Coronary artery (tissue), 2 donors: ENCODE data around the gene PSMD13.
A peak's percentile ranks its signal among the peaks of the same experiment; 100 is the strongest.
"Not testable (repeated sequence)": the region's sequence is repeated elsewhere in the genome, so short reads cannot be mapped to it uniquely, and the experiment has no call there.

Experiments
- DNase-seq: peaks from one replicate; pipeline ENCODE4 v3.0.0-alpha.2; 2017; ENCODE audit warnings: low spot score
- H3K27ac ChIP-seq, 2 donors: fragments of 200-600 bp; sonication (generic); one replicate each; pipeline ENCODE4 v1.5.1; 2016 to 2019
- H3K4me3 ChIP-seq: fragments of 200-600 bp; sonication (generic); 2 replicates; pipeline ENCODE4 v1.5.1; 2016; ENCODE audit warnings: mild to moderate bottlenecking, moderate library complexity
- CTCF ChIP-seq: fragments of 200-600 bp; sonication (generic); IDR thresholded peaks from one replicate; pipeline ENCODE4 v1.5.1; 2019; ENCODE audit warnings: antibody characterized with exemption

The PSMD13 gene

GRCh38 chr11:232783-233565 lies 3.8 kb upstream of the PSMD13 start:
- no peak for TF ChIP-seq CTCF
- DNase-seq: no peak
- no peak overlapping the region for H3K4me3 ChIP-seq
- H3K27ac ChIP-seq: no peak overlapping the region

GRCh38 chr11:235180-235579 lies 1.6 kb upstream of the PSMD13 start:
- Histone ChIP-seq H3K27ac (no peak overlapping the region), H3K4me3 (peak overlapping the region; percentile 89)
- no peak for DNase-seq
- TF ChIP-seq CTCF: no peak

- peak overlapping the region; percentile 86 to 94 for H3K27ac ChIP-seq
- TF ChIP-seq CTCF: no peak
- peak overlapping the region; percentile 89 for H3K4me3 ChIP-seq
- DNase-seq: no peak
Measured at GRCh38 chr11:235609-235996, 1.2 kb upstream of the PSMD13 start.

- TF ChIP-seq CTCF: no peak
- DNase-seq: peak; percentile 90
- H3K27ac ChIP-seq: peak within 1 kb of the TSS; percentile 86 to 94
- H3K4me3 ChIP-seq: peak within 1 kb of the TSS; percentile 89
Measured at GRCh38 chr11:235997-236773, 591 bp upstream of the PSMD13 start, which contains the start of gene SIRT3. Gene SIRT3 (minus strand): TSS chr11:236342. CDS start chr11:236328, 14 bp downstream.

- not testable (repeated sequence) for H3K4me3 ChIP-seq, H3K27ac ChIP-seq, DNase-seq
Measured at GRCh38 chr11:238346-238745, 1.6 kb downstream of the PSMD13 start.

- Histone ChIP-seq H3K27ac (no peak overlapping the region), H3K4me3 (no peak overlapping the region)
- no peak for DNase-seq
- TF ChIP-seq CTCF: no peak
Measured at GRCh38 chr11:240315-240714, 3.5 kb downstream of the PSMD13 start.

GRCh38 chr11:241634-242033 lies 4.9 kb downstream of the PSMD13 start:
- no peak overlapping the region for H3K4me3 ChIP-seq
- DNase-seq: no peak
- TF ChIP-seq CTCF: no peak
- H3K27ac ChIP-seq: no peak overlapping the region
